ENCODE data around the gene ABHD4. TPM values are rescaled to one million over a fixed set of nuclear protein-coding genes. Genes with fewer than 3 reads are reported as not detected.

The ABHD4 gene
- 10 to 100 TPM; 11.5 to 38.7 (median 26.6) TPM for polyA plus RNA-seq
- long read RNA-seq, donor 1: 0 reads
- long read RNA-seq, donor 2, partial matches to known transcripts: 0 of 3 reads
- long read RNA-seq, donor 2, other reads (novel, unspliced or antisense): 0 of 3 reads
- long read RNA-seq, donor 3, transcript ABHD4-203 (7 exons, 3,366 nt): major isoform, 5 of 6 reads
- long read RNA-seq, donor 3, partial matches to known transcripts: 0 of 6 reads
- long read RNA-seq, donor 3, other reads (novel, unspliced or antisense): 0 of 6 reads
- long read RNA-seq, donor 4, partial matches to known transcripts: 0 of 1 reads
- long read RNA-seq, donor 4, other reads (novel, unspliced or antisense): 0 of 1 reads
- long read RNA-seq, donor 5, partial matches to known transcripts: 0 of 3 reads
- long read RNA-seq, donor 5, other reads (novel, unspliced or antisense): 0 of 3 reads
- long read RNA-seq, donor 6, transcript ABHD4-203 (7 exons, 3,366 nt): major isoform, 8 of 10 reads
- long read RNA-seq, donor 6, partial matches to known transcripts: 0 of 10 reads
- long read RNA-seq, donor 6, other reads (novel, unspliced or antisense): 0 of 10 reads
- long read RNA-seq, donor 7: 0 reads
- long read RNA-seq, donor 8: 0 reads
- long read RNA-seq, donor 9, partial matches to known transcripts: 0 of 1 reads
- long read RNA-seq, donor 9, other reads (novel, unspliced or antisense): 0 of 1 reads
- long read RNA-seq, donor 10, transcript ABHD4-203 (7 exons, 3,366 nt): major isoform, 7 of 28 reads
- long read RNA-seq, donor 10, partial matches to known transcripts: 20 of 28 reads
- long read RNA-seq, donor 10, other reads (novel, unspliced or antisense): 0 of 28 reads

- peak within 1 kb of the TSS; percentile 82 to 99 (median 84) for H3K27ac ChIP-seq (ENCODE audit: low read depth in 1 of 3, low read length in 2 of 3)
- DNase-seq (peak; percentile 82 to 93), FAIRE-seq (no peak)
- H3K27me3 ChIP-seq (ENCODE audit: control insufficient read depth in 3 of 3, insufficient read depth in 3 of 3, low read length in 3 of 3): no peaks in the 10 kb centered on the region
- H3K4me3 ChIP-seq (ENCODE audit: low read depth in 1 of 3, low read length in 3 of 3): peak within 1 kb of the TSS; percentile 64 to 98 (median 77)
- H3K36me3 ChIP-seq (ENCODE audit: control insufficient read depth in 3 of 3, insufficient read depth in 2 of 3, low read depth in 1 of 3, low read length in 3 of 3): peaks cover 0 to 17% (median 8%) of the 10 kb centered on the region in 3 donors
- WGBS, 3 donors: 1% methylated on average over 49 of the region's 49 CpGs
- peaks cover 1 to 12% (median 4%) of the 10 kb centered on the region in 3 donors for H3K4me1 ChIP-seq (ENCODE audit: control insufficient read depth in 3 of 3, insufficient read depth in 2 of 3, low read depth in 1 of 3, low read length in 2 of 3)
- H3K9me3 ChIP-seq (ENCODE audit: control insufficient read depth in 2 of 2, insufficient read depth in 1 of 2, low read depth in 1 of 2, low read length in 1 of 2): no peaks in the 10 kb centered on the region
Observed at GRCh38 chr14:22598099-22598895, at the start of gene ABHD4. Gene ABHD4 (plus strand): TSS chr14:22598300. CDS start chr14:22598307, 7 bp downstream.

- FAIRE-seq: no peak
- Histone ChIP-seq H3K27me3 (ENCODE audit: control insufficient read depth in 3 of 3, insufficient read depth in 3 of 3, low read length in 3 of 3) (no peaks in the 10 kb centered on the region), H3K27ac (ENCODE audit: low read depth in 1 of 3, low read length in 2 of 3) (peak overlapping the region in 2 of 3 donors; percentile 25 to 55), H3K4me3 (ENCODE audit: low read depth in 1 of 3, low read length in 3 of 3) (no peak overlapping the region), H3K36me3 (ENCODE audit: control insufficient read depth in 3 of 3, insufficient read depth in 2 of 3, low read depth in 1 of 3, low read length in 3 of 3) (peaks cover 0 to 2% (median 0%) of the 10 kb centered on the region in 3 donors), H3K9me3 (ENCODE audit: control insufficient read depth in 2 of 2, insufficient read depth in 1 of 2, low read depth in 1 of 2, low read length in 1 of 2) (no peaks in the 10 kb centered on the region), H3K4me1 (ENCODE audit: control insufficient read depth in 3 of 3, insufficient read depth in 2 of 3, low read depth in 1 of 3, low read length in 2 of 3) (peaks cover 0 to 28% (median 0%) of the 10 kb centered on the region in 3 donors)
- WGBS, 3 donors: 51 to 71% (median 64%) methylated on average over 6 of the region's 6 CpGs
- DNase-seq: no peak
Observed at GRCh38 chr14:22549324-22549962, 48.7 kb upstream of the ABHD4 start.

GRCh38 chr14:22549981-22550673 is 48.0 kb upstream of the ABHD4 start:
- 48 to 70% (median 60%) methylated on average over 11 of the region's 11 CpGs for WGBS, 3 donors
- Histone ChIP-seq H3K4me3 (ENCODE audit: low read depth in 1 of 3, low read length in 3 of 3) (no peak overlapping the region), H3K9me3 (ENCODE audit: control insufficient read depth in 2 of 2, insufficient read depth in 1 of 2, low read depth in 1 of 2, low read length in 1 of 2) (no peaks in the 10 kb centered on the region), H3K27me3 (ENCODE audit: control insufficient read depth in 3 of 3, insufficient read depth in 3 of 3, low read length in 3 of 3) (no peaks in the 10 kb centered on the region), H3K4me1 (ENCODE audit: control insufficient read depth in 3 of 3, insufficient read depth in 2 of 3, low read depth in 1 of 3, low read length in 2 of 3) (peaks cover 0 to 28% (median 0%) of the 10 kb centered on the region in 3 donors), H3K27ac (ENCODE audit: low read depth in 1 of 3, low read length in 2 of 3) (peak overlapping the region in 2 of 3 donors; percentile 25 to 55), H3K36me3 (ENCODE audit: control insufficient read depth in 3 of 3, insufficient read depth in 2 of 3, low read depth in 1 of 3, low read length in 3 of 3) (peaks cover 0 to 2% (median 0%) of the 10 kb centered on the region in 3 donors)
- no peak for DNase-seq
- no peak for FAIRE-seq

GRCh38 chr14:22551605-22551997 is 46.5 kb upstream of the ABHD4 start:
- Histone ChIP-seq H3K4me3 (ENCODE audit: low read depth in 1 of 3, low read length in 3 of 3) (no peak overlapping the region), H3K27me3 (ENCODE audit: control insufficient read depth in 3 of 3, insufficient read depth in 3 of 3, low read length in 3 of 3) (no peaks in the 10 kb centered on the region), H3K4me1 (ENCODE audit: control insufficient read depth in 3 of 3, insufficient read depth in 2 of 3, low read depth in 1 of 3, low read length in 2 of 3) (peaks cover 0 to 35% (median 0%) of the 10 kb centered on the region in 3 donors), H3K36me3 (ENCODE audit: control insufficient read depth in 3 of 3, insufficient read depth in 2 of 3, low read depth in 1 of 3, low read length in 3 of 3) (no peaks in the 10 kb centered on the region), H3K9me3 (ENCODE audit: control insufficient read depth in 2 of 2, insufficient read depth in 1 of 2, low read depth in 1 of 2, low read length in 1 of 2) (no peaks in the 10 kb centered on the region), H3K27ac (ENCODE audit: low read depth in 1 of 3, low read length in 2 of 3) (peak overlapping the region in 2 of 3 donors; percentile 2 to 22)
- FAIRE-seq (no peak), DNase-seq (no peak)
- 40 to 55% (median 49%) methylated on average over 5 of the region's 5 CpGs for WGBS, 3 donors

- H3K4me1 ChIP-seq (ENCODE audit: control insufficient read depth in 3 of 3, insufficient read depth in 2 of 3, low read depth in 1 of 3, low read length in 2 of 3): peaks cover 0 to 34% (median 0%) of the 10 kb centered on the region in 3 donors
- H3K27ac ChIP-seq (ENCODE audit: low read depth in 1 of 3, low read length in 2 of 3): peak overlapping the region in 2 of 3 donors; percentile 54 to 59
Observed at GRCh38 chr14:22552001-22552826, 45.9 kb upstream of the ABHD4 start.

GRCh38 chr14:22552827-22553076 is 45.3 kb upstream of the ABHD4 start:
- 88 to 94% (median 93%) methylated on average over 2 of the region's 2 CpGs for WGBS, 3 donors
- Histone ChIP-seq H3K4me1 (ENCODE audit: control insufficient read depth in 3 of 3, insufficient read depth in 2 of 3, low read depth in 1 of 3, low read length in 2 of 3) (peaks cover 0 to 33% (median 0%) of the 10 kb centered on the region in 3 donors), H3K4me3 (ENCODE audit: low read depth in 1 of 3, low read length in 3 of 3) (no peak overlapping the region), H3K36me3 (ENCODE audit: control insufficient read depth in 3 of 3, insufficient read depth in 2 of 3, low read depth in 1 of 3, low read length in 3 of 3) (no peaks in the 10 kb centered on the region), H3K9me3 (ENCODE audit: control insufficient read depth in 2 of 2, insufficient read depth in 1 of 2, low read depth in 1 of 2, low read length in 1 of 2) (no peaks in the 10 kb centered on the region), H3K27me3 (ENCODE audit: control insufficient read depth in 3 of 3, insufficient read depth in 3 of 3, low read length in 3 of 3) (no peaks in the 10 kb centered on the region), H3K27ac (ENCODE audit: low read depth in 1 of 3, low read length in 2 of 3) (peak overlapping the region in 2 of 3 donors; percentile 54 to 59)
- FAIRE-seq (no peak), DNase-seq (no peak)

More at GRCh38 chr14:22552001-22552826, 45.9 kb upstream of the ABHD4 start:
- 69 to 82% (median 76%) methylated on average over 13 of the region's 13 CpGs for WGBS, 3 donors
- H3K9me3 ChIP-seq (ENCODE audit: control insufficient read depth in 2 of 2, insufficient read depth in 1 of 2, low read depth in 1 of 2, low read length in 1 of 2): no peaks in the 10 kb centered on the region
- FAIRE-seq (no peak), DNase-seq (no peak)
- no peaks in the 10 kb centered on the region for H3K36me3 ChIP-seq (ENCODE audit: control insufficient read depth in 3 of 3, insufficient read depth in 2 of 3, low read depth in 1 of 3, low read length in 3 of 3)
- H3K27me3 ChIP-seq (ENCODE audit: control insufficient read depth in 3 of 3, insufficient read depth in 3 of 3, low read length in 3 of 3): no peaks in the 10 kb centered on the region
- H3K4me3 ChIP-seq (ENCODE audit: low read depth in 1 of 3, low read length in 3 of 3): no peak overlapping the region

GRCh38 chr14:22553445-22553844 is 44.7 kb upstream of the ABHD4 start:
- Histone ChIP-seq H3K27ac (ENCODE audit: low read depth in 1 of 3, low read length in 2 of 3) (peak overlapping the region in 2 of 3 donors; percentile 51 to 72), H3K36me3 (ENCODE audit: control insufficient read depth in 3 of 3, insufficient read depth in 2 of 3, low read depth in 1 of 3, low read length in 3 of 3) (no peaks in the 10 kb centered on the region), H3K9me3 (ENCODE audit: control insufficient read depth in 2 of 2, insufficient read depth in 1 of 2, low read depth in 1 of 2, low read length in 1 of 2) (no peaks in the 10 kb centered on the region), H3K27me3 (ENCODE audit: control insufficient read depth in 3 of 3, insufficient read depth in 3 of 3, low read length in 3 of 3) (no peaks in the 10 kb centered on the region), H3K4me1 (ENCODE audit: control insufficient read depth in 3 of 3, insufficient read depth in 2 of 3, low read depth in 1 of 3, low read length in 2 of 3) (peaks cover 0 to 30% (median 0%) of the 10 kb centered on the region in 3 donors), H3K4me3 (ENCODE audit: low read depth in 1 of 3, low read length in 3 of 3) (no peak overlapping the region)
- DNase-seq: no peak
- 75 to 91% (median 83%) methylated on average over 5 of the region's 5 CpGs for WGBS, 3 donors
- no peak for FAIRE-seq

Data from small intestine (tissue), 16 donors.